Activated CD4-positive, alpha-beta memory T cell treated with anti-CD3 and anti-CD28 coated beads for 36 hours (primary cell): Measurements from ENCODE around the gene CALN1. TPM values are rescaled to one million over a fixed set of nuclear protein-coding genes. Genes with fewer than 3 reads are reported as not detected.

Experiments
- CTCF ChIA-PET: fragments of 350-600 bp; sonication (Branson Sonifier 250); formaldehyde crosslinking; loops from one replicate; lab custom pipeline; 2021; ENCODE audit warnings: antibody characterized with exemption, inconsistent platforms; lab: Charles Lee
- POLR2A ChIA-PET: fragments of 350-600 bp; sonication (Branson Sonifier 250); formaldehyde crosslinking; loops from one replicate; lab custom pipeline; 2021; ENCODE audit warnings: antibody characterized with exemption; lab: Charles Lee
- DNase-seq: peaks from one replicate; pipeline ENCODE4 v3.0.0-alpha.2; 2020
- H3K27ac Mint-ChIP-seq: one replicate; pipeline ENCODE4 v1.8.0; 2021; ENCODE audit warnings: mixed read lengths
- H3K27me3 Mint-ChIP-seq: one replicate; pipeline ENCODE4 v1.8.0; 2021; ENCODE audit warnings: mixed read lengths
- H3K36me3 Mint-ChIP-seq: one replicate; pipeline ENCODE4 v1.8.0; 2021; ENCODE audit warnings: mixed read lengths
- H3K4me1 Mint-ChIP-seq: one replicate; pipeline ENCODE4 v1.8.0; 2021; ENCODE audit warnings: low read depth, mixed read lengths
- H3K4me3 Mint-ChIP-seq: one replicate; pipeline ENCODE4 v1.8.0; 2021; ENCODE audit warnings: mild to moderate bottlenecking, mixed read lengths
- H3K9me3 Mint-ChIP-seq: one replicate; pipeline ENCODE4 v1.8.0; 2021; ENCODE audit warnings: mixed read lengths
- intact Hi-C: fragments of 100-400 bp; cut with micrococcal nuclease; formaldehyde crosslinking; loops from one replicate; pipeline ENCODE4 v1.15.1; 2023
- total RNA-seq, 2 experiments: library from RNA; stranded (reverse); gene quantifications; one replicate each; pipeline ENCODE4 v1.2.3, GENCODE V29; 2021

CALN1 gene
- total RNA-seq, 2 experiments from 2014 or later: not detected

- peaks cover 19% of the 10 kb centered on the region for H3K9me3 Mint-ChIP-seq
- no peak overlapping the region for H3K27ac Mint-ChIP-seq
- no peak for DNase-seq
- no peaks in the 10 kb centered on the region for H3K4me1 Mint-ChIP-seq
- H3K27me3 Mint-ChIP-seq: no peaks in the 10 kb centered on the region
- ChIA-PET CTCF (no interaction called here), POLR2A (no interaction called here)
- intact Hi-C loops: no loop called here
- no peaks in the 10 kb centered on the region for H3K36me3 Mint-ChIP-seq
- H3K4me3 Mint-ChIP-seq: no peak overlapping the region
Observed at GRCh38 chr7:72127136-72127535, 285.0 kb downstream of the CALN1 start.

GRCh38 chr7:72123913-72124312 is 288.2 kb downstream of the CALN1 start:
- Mint-ChIP-seq H3K27me3 (no peaks in the 10 kb centered on the region), H3K4me1 (no peaks in the 10 kb centered on the region), H3K27ac (no peak overlapping the region), H3K9me3 (peaks cover 14% of the 10 kb centered on the region), H3K36me3 (no peaks in the 10 kb centered on the region), H3K4me3 (no peak overlapping the region)
- intact Hi-C loops: no loop called here
- POLR2A ChIA-PET: no interaction called here
- no peak for DNase-seq
- CTCF ChIA-PET: no interaction called here

DNA sequence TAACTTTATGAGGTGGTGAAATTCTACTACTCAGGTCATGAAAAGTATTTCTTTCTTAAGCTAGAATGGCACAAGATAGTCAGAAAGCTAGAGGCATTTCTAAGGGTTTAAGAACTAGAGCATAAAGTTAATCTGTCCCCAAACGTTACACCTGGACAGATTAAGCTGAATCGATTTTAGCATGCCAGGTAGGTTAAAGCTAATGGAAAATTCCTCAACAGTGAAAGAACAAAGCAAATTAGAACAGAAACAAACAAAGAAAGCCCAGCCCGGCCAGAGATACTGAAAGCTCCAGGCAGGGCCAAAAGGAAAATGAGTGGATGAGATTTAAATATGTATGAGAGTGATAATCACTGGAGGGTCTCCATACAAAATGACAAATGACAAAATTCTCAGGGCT is 293.8 kb downstream of the CALN1 start:
- intact Hi-C loops: no loop called here
- DNase-seq: no peak
- Mint-ChIP-seq H3K4me3 (no peak overlapping the region), H3K4me1 (no peaks in the 10 kb centered on the region), H3K9me3 (peaks cover 17% of the 10 kb centered on the region), H3K36me3 (no peaks in the 10 kb centered on the region), H3K27ac (no peak overlapping the region), H3K27me3 (no peaks in the 10 kb centered on the region)
- ChIA-PET POLR2A (no interaction called here), CTCF (no interaction called here)

DNA sequence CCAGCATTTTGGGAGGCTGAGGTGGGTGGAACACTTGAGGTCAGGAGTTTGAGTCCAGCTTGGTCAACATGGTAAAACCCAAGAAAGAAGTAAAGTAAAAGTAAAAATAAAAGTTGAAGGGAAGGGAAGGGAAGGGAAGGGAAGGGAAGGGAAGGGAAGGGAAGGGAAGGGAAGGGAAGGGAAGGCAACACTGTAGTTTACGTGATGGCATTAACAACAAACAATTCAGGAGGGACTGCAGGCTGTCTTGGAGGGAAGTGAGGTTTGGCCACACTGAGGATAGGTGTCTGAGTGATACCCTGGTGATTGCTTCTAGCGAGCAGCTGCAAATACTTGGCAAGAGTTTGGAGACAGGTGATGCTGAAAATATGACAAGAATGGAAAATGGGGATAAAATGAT is 298.0 kb downstream of the CALN1 start:
- peaks cover 17% of the 10 kb centered on the region for H3K9me3 Mint-ChIP-seq
- H3K27me3 Mint-ChIP-seq: no peaks in the 10 kb centered on the region
- H3K4me3 Mint-ChIP-seq: no peak overlapping the region
- intact Hi-C loops: no loop called here
- no peaks in the 10 kb centered on the region for H3K36me3 Mint-ChIP-seq
- no peak for DNase-seq
- H3K4me1 Mint-ChIP-seq: no peaks in the 10 kb centered on the region
- ChIA-PET CTCF (no interaction called here), POLR2A (no interaction called here)
- no peak overlapping the region for H3K27ac Mint-ChIP-seq

DNA sequence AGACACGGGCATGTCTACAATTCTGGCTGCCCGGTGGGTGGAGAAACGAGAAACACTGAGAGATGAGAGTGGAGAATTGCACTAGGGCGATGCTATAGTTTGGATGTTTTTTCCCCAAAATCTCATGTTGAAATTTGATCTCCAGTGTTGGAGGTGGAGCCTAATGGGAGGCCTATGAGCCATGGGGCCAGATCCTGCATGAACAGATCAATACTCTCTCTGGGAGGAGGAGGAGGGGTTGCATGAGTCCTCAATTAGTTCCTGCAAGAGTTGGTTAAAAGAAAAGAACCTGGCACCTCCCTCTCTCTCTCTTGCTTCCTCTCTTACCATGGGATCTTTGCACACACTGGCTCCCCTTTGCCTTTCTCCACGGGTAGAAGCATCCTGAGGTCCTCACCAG is 299.1 kb downstream of the CALN1 start:
- intact Hi-C loops: no loop called here
- ChIA-PET CTCF (no interaction called here), POLR2A (no interaction called here)
- Mint-ChIP-seq H3K4me3 (no peak overlapping the region), H3K4me1 (no peaks in the 10 kb centered on the region), H3K36me3 (no peaks in the 10 kb centered on the region), H3K9me3 (peaks cover 23% of the 10 kb centered on the region), H3K27me3 (no peaks in the 10 kb centered on the region), H3K27ac (no peak overlapping the region)
- no peak for DNase-seq

- CTCF ChIA-PET: no interaction called here
- no peak overlapping the region for H3K27ac Mint-ChIP-seq
- POLR2A ChIA-PET: interaction anchor here (1.1 kb wide), 1 partner anchor 13 kb away, joined by 3 read pairs; no protein-coding TSS in a partner anchor
- intact Hi-C loops: no loop called here
- H3K27me3 Mint-ChIP-seq: no peaks in the 10 kb centered on the region
- H3K36me3 Mint-ChIP-seq: no peaks in the 10 kb centered on the region
- H3K9me3 Mint-ChIP-seq: peaks cover 28% of the 10 kb centered on the region
- no peaks in the 10 kb centered on the region for H3K4me1 Mint-ChIP-seq
- no peak overlapping the region for H3K4me3 Mint-ChIP-seq
- no peak for DNase-seq
Observed at GRCh38 chr7:72112530-72112929, 299.6 kb downstream of the CALN1 start.

- POLR2A ChIA-PET: no interaction called here
- no peaks in the 10 kb centered on the region for H3K36me3 Mint-ChIP-seq
- peaks cover 27% of the 10 kb centered on the region for H3K9me3 Mint-ChIP-seq
- H3K27ac Mint-ChIP-seq: no peak overlapping the region
- intact Hi-C loops: no loop called here
- CTCF ChIA-PET: no interaction called here
- no peak for DNase-seq
- no peaks in the 10 kb centered on the region for H3K4me1 Mint-ChIP-seq
- no peaks in the 10 kb centered on the region for H3K27me3 Mint-ChIP-seq
- no peak overlapping the region for H3K4me3 Mint-ChIP-seq
Observed at GRCh38 chr7:72111086-72111485, 301.1 kb downstream of the CALN1 start.

DNA sequence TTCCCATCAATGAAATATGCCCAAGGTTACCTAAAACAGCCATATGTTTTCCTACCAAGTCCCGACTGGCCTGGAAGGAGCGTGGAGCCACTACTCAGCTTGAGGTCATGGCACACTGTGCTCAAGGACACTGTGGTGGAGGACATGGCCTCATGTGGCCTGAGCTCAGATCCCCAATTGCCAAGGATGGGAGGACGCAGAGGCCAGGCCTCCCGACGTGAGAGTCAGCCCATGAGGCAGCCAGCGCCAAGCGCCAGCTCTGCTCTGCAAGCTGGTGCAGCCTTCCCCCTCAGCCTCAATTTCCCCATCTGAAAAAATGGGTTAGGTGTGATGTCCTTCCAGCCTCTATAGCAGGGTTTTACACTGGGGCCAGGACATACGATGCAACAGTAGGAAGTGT is 302.6 kb downstream of the CALN1 start:
- Mint-ChIP-seq H3K27me3 (no peaks in the 10 kb centered on the region), H3K27ac (no peak overlapping the region), H3K9me3 (peaks cover 29% of the 10 kb centered on the region), H3K4me3 (no peak overlapping the region), H3K36me3 (no peaks in the 10 kb centered on the region), H3K4me1 (no peaks in the 10 kb centered on the region)
- intact Hi-C loops: no loop called here
- CTCF ChIA-PET: no interaction called here
- POLR2A ChIA-PET: no interaction called here
- DNase-seq: no peak

GRCh38 chr7:72106405-72106804 is 305.7 kb downstream of the CALN1 start:
- Mint-ChIP-seq H3K27me3 (no peaks in the 10 kb centered on the region), H3K4me1 (no peaks in the 10 kb centered on the region), H3K4me3 (no peak overlapping the region), H3K27ac (no peak overlapping the region), H3K9me3 (peaks cover 46% of the 10 kb centered on the region), H3K36me3 (no peaks in the 10 kb centered on the region)
- no peak for DNase-seq
- intact Hi-C loops: no loop called here
- ChIA-PET POLR2A (no interaction called here), CTCF (no interaction called here)

DNA sequence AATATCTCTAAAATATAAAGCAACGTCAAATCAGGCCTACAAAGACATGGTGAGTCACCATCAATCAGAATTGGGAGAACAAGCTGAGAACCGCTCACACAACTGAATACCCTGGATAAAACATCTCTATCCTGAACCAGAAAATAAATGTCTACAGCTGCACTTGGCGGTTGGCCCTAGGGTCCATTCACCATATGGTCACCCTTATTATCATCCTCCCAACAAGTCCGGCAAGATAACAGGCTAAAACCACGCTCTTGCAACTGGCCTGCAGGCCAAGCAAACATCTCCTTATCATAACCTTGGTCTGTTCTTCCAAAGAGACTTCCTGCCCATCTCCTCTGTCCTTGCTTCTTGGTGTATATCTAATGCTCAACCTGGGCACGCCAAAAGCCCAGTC is 310.7 kb downstream of the CALN1 start:
- intact Hi-C loops: no loop called here
- no peaks in the 10 kb centered on the region for H3K27me3 Mint-ChIP-seq
- H3K4me1 Mint-ChIP-seq: no peaks in the 10 kb centered on the region
- no peak overlapping the region for H3K4me3 Mint-ChIP-seq
- H3K36me3 Mint-ChIP-seq: no peaks in the 10 kb centered on the region
- DNase-seq: no peak
- ChIA-PET POLR2A (no interaction called here), CTCF (no interaction called here)
- H3K27ac Mint-ChIP-seq: no peak overlapping the region
- H3K9me3 Mint-ChIP-seq: peaks cover 27% of the 10 kb centered on the region

DNA sequence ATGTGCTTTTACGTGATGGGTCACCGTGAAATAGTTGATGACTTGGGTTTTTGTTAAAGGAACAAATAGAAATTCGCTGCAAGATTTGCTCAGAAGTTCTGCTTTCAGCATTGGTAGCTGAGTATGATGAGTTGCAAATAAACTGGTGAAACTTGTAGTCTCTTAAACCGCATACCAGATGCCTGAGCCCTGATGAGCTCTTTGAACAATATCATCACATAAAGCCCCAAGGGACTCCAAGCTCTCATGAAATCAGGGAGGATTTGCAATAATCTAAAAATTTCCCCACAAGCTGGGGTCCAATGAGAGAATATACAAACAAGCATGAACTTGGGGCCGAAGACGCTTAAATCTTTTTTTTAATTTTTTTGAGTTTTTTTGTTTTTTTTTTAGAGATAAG is 312.4 kb downstream of the CALN1 start:
- Mint-ChIP-seq H3K27ac (no peak overlapping the region), H3K4me1 (no peaks in the 10 kb centered on the region), H3K9me3 (peaks cover 18% of the 10 kb centered on the region), H3K4me3 (no peak overlapping the region), H3K36me3 (no peaks in the 10 kb centered on the region), H3K27me3 (no peaks in the 10 kb centered on the region)
- ChIA-PET POLR2A (no interaction called here), CTCF (no interaction called here)
- DNase-seq: no peak
- intact Hi-C loops: no loop called here

- Mint-ChIP-seq H3K27ac (no peak overlapping the region), H3K27me3 (no peaks in the 10 kb centered on the region), H3K4me3 (no peak overlapping the region), H3K36me3 (no peaks in the 10 kb centered on the region), H3K9me3 (peaks cover 16% of the 10 kb centered on the region), H3K4me1 (no peaks in the 10 kb centered on the region)
- POLR2A ChIA-PET: no interaction called here
- DNase-seq: no peak
- intact Hi-C loops: no loop called here
- CTCF ChIA-PET: no interaction called here
Observed at GRCh38 chr7:72098807-72099580, 313.1 kb downstream of the CALN1 start.

GRCh38 chr7:72097226-72097625 is 314.9 kb downstream of the CALN1 start:
- ChIA-PET POLR2A (no interaction called here), CTCF (no interaction called here)
- intact Hi-C loops: no loop called here
- Mint-ChIP-seq H3K27me3 (no peaks in the 10 kb centered on the region), H3K4me3 (no peak overlapping the region), H3K36me3 (no peaks in the 10 kb centered on the region), H3K27ac (no peak overlapping the region), H3K4me1 (no peaks in the 10 kb centered on the region), H3K9me3 (peaks cover 4% of the 10 kb centered on the region)
- no peak for DNase-seq
